GM12875 (cell line): ENCODE data around the gene RSKR.
"Not testable (repeated sequence)": the region's sequence is repeated elsewhere in the genome, so short reads cannot be mapped to it uniquely, and the experiment has no call there.

ENCODE experiments used
- H3K4me3 ChIP-seq: one replicate; pipeline ENCODE4 v1.5.1; 2011; ENCODE audit warnings: low read depth, low read length, control low read depth
- TF ChIP-seq, protein P1 (sequence below): IDR thresholded peaks from 2 replicates; pipeline ENCODE4 v1.5.1; 2011; ENCODE audit warnings: low read depth, mild to moderate bottlenecking, control low read depth, inconsistent platforms, low read length, moderate library complexity, borderline replicate concordance; ENCODE audit not compliant: insufficient read depth

The RSKR gene, protein sequence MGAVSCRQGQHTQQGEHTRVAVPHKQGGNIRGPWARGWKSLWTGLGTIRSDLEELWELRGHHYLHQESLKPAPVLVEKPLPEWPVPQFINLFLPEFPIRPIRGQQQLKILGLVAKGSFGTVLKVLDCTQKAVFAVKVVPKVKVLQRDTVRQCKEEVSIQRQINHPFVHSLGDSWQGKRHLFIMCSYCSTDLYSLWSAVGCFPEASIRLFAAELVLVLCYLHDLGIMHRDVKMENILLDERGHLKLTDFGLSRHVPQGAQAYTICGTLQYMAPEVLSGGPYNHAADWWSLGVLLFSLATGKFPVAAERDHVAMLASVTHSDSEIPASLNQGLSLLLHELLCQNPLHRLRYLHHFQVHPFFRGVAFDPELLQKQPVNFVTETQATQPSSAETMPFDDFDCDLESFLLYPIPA

GRCh38 chr17:28613931-28614381 lies at the start of gene RSKR:
RSKR (minus strand) TSS chr17:28614185; CDS start chr17:28614161, 24 bp downstream.
- TF ChIP-seq, protein P1, sequence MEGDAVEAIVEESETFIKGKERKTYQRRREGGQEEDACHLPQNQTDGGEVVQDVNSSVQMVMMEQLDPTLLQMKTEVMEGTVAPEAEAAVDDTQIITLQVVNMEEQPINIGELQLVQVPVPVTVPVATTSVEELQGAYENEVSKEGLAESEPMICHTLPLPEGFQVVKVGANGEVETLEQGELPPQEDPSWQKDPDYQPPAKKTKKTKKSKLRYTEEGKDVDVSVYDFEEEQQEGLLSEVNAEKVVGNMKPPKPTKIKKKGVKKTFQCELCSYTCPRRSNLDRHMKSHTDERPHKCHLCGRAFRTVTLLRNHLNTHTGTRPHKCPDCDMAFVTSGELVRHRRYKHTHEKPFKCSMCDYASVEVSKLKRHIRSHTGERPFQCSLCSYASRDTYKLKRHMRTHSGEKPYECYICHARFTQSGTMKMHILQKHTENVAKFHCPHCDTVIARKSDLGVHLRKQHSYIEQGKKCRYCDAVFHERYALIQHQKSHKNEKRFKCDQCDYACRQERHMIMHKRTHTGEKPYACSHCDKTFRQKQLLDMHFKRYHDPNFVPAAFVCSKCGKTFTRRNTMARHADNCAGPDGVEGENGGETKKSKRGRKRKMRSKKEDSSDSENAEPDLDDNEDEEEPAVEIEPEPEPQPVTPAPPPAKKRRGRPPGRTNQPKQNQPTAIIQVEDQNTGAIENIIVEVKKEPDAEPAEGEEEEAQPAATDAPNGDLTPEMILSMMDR: no peak

GRCh38 chr17:28663723-28664122 lies 49.7 kb upstream of the RSKR start:
- TF ChIP-seq, protein P1: no peak
- no peak overlapping the region for H3K4me3 ChIP-seq

More at GRCh38 chr17:28613931-28614381, at the start of gene RSKR:
- H3K4me3 ChIP-seq: no peak within 1 kb of the TSS

DNA sequence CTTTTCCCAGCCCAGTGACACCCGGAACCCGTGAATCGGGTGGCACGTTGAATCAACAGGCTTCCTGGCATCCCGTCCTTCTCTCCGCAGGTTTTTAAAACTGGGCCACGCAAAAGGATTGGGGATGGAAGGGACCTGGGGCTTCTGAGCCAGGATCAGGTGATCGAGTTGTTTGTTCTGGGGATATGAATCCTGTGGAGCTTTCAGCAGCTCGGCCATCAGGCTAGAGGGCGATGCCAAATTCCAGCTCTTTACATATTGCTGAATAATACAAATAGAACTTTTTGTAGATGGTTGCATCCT lies 48.5 kb upstream of the RSKR start:
- peak overlapping the region; percentile 98 for H3K4me3 ChIP-seq
- TF ChIP-seq, protein P1: no peak

GRCh38 chr17:28661635-28662526 lies 47.9 kb upstream of the RSKR start, which contains the start of the genes SDF2 and SUPT6H:
SDF2 (minus strand) TSS chr17:28661906; CDS start chr17:28661876, 30 bp downstream.
SUPT6H (plus strand) TSS chr17:28662205; CDS start chr17:28673402, 11,197 bp downstream.
- TF ChIP-seq, protein P1: no peak; the same call in 1 of the 2 replicates
- peak within 1 kb of the TSS; percentile 98 for H3K4me3 ChIP-seq

GRCh38 chr17:28659497-28659881 lies 45.5 kb upstream of the RSKR start:
- H3K4me3 ChIP-seq: not testable (repeated sequence)

GRCh38 chr17:28658766-28659496 lies 44.9 kb upstream of the RSKR start:
- not testable (repeated sequence) for H3K4me3 ChIP-seq

GRCh38 chr17:28658342-28658741 lies 44.4 kb upstream of the RSKR start:
- not testable (repeated sequence) for H3K4me3 ChIP-seq

DNA sequence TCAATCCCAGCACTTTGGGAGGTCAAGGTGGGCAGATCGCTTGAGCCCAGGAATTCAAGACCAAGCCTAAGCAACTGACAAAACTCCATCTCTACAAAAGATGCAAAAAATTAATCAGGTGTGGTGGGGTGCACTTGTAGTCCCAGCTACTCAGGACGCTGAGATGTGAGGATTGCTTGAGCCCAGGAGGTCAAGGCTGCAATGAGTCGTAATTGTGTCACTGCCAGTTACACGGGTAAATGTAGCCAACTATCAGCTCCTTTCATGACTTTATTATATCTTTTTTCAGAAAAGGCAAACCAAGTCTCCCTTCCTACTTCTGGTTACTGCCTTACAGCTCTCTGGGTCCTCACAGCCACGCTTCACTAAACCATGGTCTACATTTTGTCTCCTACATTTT lies 43.8 kb upstream of the RSKR start:
- TF ChIP-seq, protein P1: no peak
- no peak overlapping the region for H3K4me3 ChIP-seq
